Left kidney (tissue), 2 donors: ENCODE results near the gene CRADD. TPM values are rescaled to one million over a fixed set of nuclear protein-coding genes. Genes with fewer than 3 reads are reported as not detected.
"Not testable (repeated sequence)": the region's sequence is repeated elsewhere in the genome, so short reads cannot be mapped to it uniquely, and the experiment has no call there.

ENCODE experiments used
- DNase-seq: peaks from one replicate; pipeline ENCODE4 v3.0.0-alpha.2; 2013
- polyA plus RNA-seq: library from polyadenylated mRNA; unstranded; fragments of 120-200 nt; gene quantifications from one replicate; pipeline ENCODE4 v1.2.1, GENCODE V29; 2013; ENCODE audit not compliant: insufficient read length

Gene CRADD
- polyA plus RNA-seq, 1 donor: 11.4 TPM

- DNase-seq: no peak
These were observed 196.4 kb downstream of the CRADD start for GRCh38 chr12:93873561-93873960.

- DNase-seq: no peak
These were observed 198.0 kb downstream of the CRADD start for GRCh38 chr12:93875157-93875556.

GRCh38 chr12:93876360-93876759, 199.2 kb downstream of the CRADD start:
- DNase-seq: no peak

- no peak for DNase-seq
These were observed 200.3 kb downstream of the CRADD start for GRCh38 chr12:93877446-93877845.

- no peak for DNase-seq
These were observed 202.6 kb downstream of the CRADD start for GRCh38 chr12:93879476-93880421.

GRCh38 chr12:93880853-93881522, 203.8 kb downstream of the CRADD start:
- DNase-seq: no peak

- no peak for DNase-seq
These were observed 205.6 kb downstream of the CRADD start for GRCh38 chr12:93882763-93883162.

GRCh38 chr12:93883436-93884154, 206.4 kb downstream of the CRADD start:
- no peak for DNase-seq

GRCh38 chr12:93884794-93885460, 207.8 kb downstream of the CRADD start:
- DNase-seq: no peak

GRCh38 chr12:93885973-93886532, 208.9 kb downstream of the CRADD start:
- not testable (repeated sequence) for DNase-seq

- no peak for DNase-seq
These were observed 209.6 kb downstream of the CRADD start for GRCh38 chr12:93886533-93887511.

- DNase-seq: no peak
These were observed 211.8 kb downstream of the CRADD start for GRCh38 chr12:93888964-93889363.

- DNase-seq: no peak
These were observed 212.5 kb downstream of the CRADD start for GRCh38 chr12:93889516-93890212.

- DNase-seq: peak; percentile 65
These were observed 215.5 kb downstream of the CRADD start for GRCh38 chr12:93892423-93893268.

- DNase-seq: peak; percentile 53
These were observed 217.4 kb downstream of the CRADD start for GRCh38 chr12:93894391-93895088.

- DNase-seq: no peak
These were observed 217.9 kb downstream of the CRADD start for GRCh38 chr12:93895089-93895445.

GRCh38 chr12:93896427-93896826, 219.3 kb downstream of the CRADD start:
- DNase-seq: no peak

- DNase-seq: no peak
These were observed 219.8 kb downstream of the CRADD start for GRCh38 chr12:93896952-93897351.
